HG02970 (cell line): ENCODE measurements around the gene CA10.

ENCODE experiments used
- ATAC-seq: cut with Tn5 transposase; IDR thresholded peaks from one replicate; pipeline ENCODE4 v1.9.1; 2021; ENCODE audit warnings: mild to moderate bottlenecking, moderate library complexity, moderate number of reproducible peaks; ENCODE audit not compliant: unreplicated experiment, low FRiP score

CA10 gene

GRCh38 chr17:51662204-51663056, 496.1 kb downstream of the CA10 start:
- no peak for ATAC-seq

- no peak for ATAC-seq
Observed at GRCh38 chr17:51661403-51661802, 497.1 kb downstream of the CA10 start.

- no peak for ATAC-seq
Observed at GRCh38 chr17:51660266-51660665, 498.2 kb downstream of the CA10 start.

GRCh38 chr17:51657224-51657623, 501.3 kb downstream of the CA10 start:
- no peak for ATAC-seq

GRCh38 chr17:51653878-51654277, 504.6 kb downstream of the CA10 start:
- no peak for ATAC-seq

- ATAC-seq, result no peak
Observed at GRCh38 chr17:51652529-51652928, 506.0 kb downstream of the CA10 start.

GRCh38 chr17:51651513-51652298, 506.8 kb downstream of the CA10 start:
- ATAC-seq, result no peak

GRCh38 chr17:51650772-51651171, 507.7 kb downstream of the CA10 start:
- ATAC-seq, result no peak

- no peak for ATAC-seq
Observed at GRCh38 chr17:51650202-51650601, 508.3 kb downstream of the CA10 start.

- no peak for ATAC-seq
Observed at GRCh38 chr17:51647826-51648225, 510.7 kb downstream of the CA10 start.

- ATAC-seq, result no peak
Observed at GRCh38 chr17:51647067-51647466, 511.4 kb downstream of the CA10 start.

- ATAC-seq, result no peak
Observed at GRCh38 chr17:51646539-51646938, 512.0 kb downstream of the CA10 start.

- ATAC-seq, result no peak
Observed at GRCh38 chr17:51645056-51645455, 513.5 kb downstream of the CA10 start.

- no peak for ATAC-seq
Observed at GRCh38 chr17:51643702-51644490, 514.6 kb downstream of the CA10 start.

GRCh38 chr17:51642029-51642428, 516.5 kb downstream of the CA10 start:
- ATAC-seq, result no peak

- ATAC-seq, result no peak
Observed at GRCh38 chr17:51640108-51640622, 518.3 kb downstream of the CA10 start.

- ATAC-seq, result no peak
Observed at GRCh38 chr17:51638971-51639370, 519.5 kb downstream of the CA10 start.

- ATAC-seq, result no peak
Observed at GRCh38 chr17:51636291-51636690, 522.2 kb downstream of the CA10 start.

- no peak for ATAC-seq
Observed at GRCh38 chr17:51630101-51630671, 528.3 kb downstream of the CA10 start.

GRCh38 chr17:51629232-51629631, 529.3 kb downstream of the CA10 start:
- no peak for ATAC-seq
